Right renal cortex interstitium (tissue), 3 donors: ENCODE results near the gene ADCY1. TPM values are rescaled to one million over a fixed set of nuclear protein-coding genes. Genes with fewer than 3 reads are reported as not detected.

Experiments
- DNase-seq, 3 donors: peaks; one replicate each; pipeline ENCODE4 v3.0.0-alpha.2; 2013; ENCODE audit warnings: low read depth in 3 of 3, low spot score in 2 of 3
- polyA plus RNA-seq, 3 donors: library from polyadenylated mRNA; unstranded; fragments of 120-200 nt; gene quantifications; one replicate each; pipeline ENCODE4 v1.2.1, GENCODE V29; 2013; ENCODE audit not compliant: insufficient read length in 3 of 3

Gene ADCY1
- polyA plus RNA-seq, 3 donors: 2.8 to 3.8 (median 3.0) TPM

DNA sequence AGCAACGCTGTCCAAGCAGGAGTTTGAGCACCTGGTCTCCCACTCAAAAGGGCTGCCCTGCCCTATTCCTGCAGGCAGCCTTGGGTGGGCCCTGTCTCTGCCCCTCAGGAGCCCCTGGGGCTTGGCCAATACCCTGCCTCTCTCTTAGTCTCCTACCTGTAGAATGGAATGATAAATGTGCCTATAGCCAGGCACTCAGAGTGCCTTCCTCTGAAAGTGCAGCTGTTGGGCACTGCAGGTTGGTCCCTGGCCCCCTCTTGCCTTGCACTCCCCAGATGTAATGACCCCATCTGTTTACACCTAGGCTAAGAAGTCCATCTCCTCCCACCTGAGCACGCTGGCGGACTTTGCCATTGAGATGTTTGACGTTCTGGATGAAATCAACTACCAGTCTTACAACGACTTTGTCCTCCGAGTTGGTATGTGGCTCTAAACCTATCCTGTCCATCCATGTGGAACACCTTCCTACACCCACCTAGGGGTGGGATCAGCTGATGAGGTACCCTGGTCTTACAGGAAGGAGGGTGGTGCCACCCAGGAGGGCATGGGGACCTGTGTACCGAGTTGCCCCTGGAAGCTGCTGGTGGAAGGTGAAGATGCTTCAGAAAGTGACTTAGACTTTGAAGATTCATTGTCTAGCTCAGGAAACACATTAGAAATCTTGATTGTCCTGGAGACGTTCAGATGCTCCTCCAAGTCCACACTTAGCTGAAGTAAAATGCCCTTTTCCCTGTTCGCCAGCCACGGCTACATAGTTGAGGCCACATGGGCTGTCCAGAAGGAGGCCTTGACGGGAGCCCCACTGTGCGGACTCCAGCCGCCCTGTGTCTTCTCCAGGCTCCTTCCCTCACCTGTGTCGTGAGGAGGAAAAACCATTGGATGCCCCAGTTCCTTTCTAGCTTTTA, 134.1 kb downstream of the ADCY1 start:
- DNase-seq: no peak

DNA sequence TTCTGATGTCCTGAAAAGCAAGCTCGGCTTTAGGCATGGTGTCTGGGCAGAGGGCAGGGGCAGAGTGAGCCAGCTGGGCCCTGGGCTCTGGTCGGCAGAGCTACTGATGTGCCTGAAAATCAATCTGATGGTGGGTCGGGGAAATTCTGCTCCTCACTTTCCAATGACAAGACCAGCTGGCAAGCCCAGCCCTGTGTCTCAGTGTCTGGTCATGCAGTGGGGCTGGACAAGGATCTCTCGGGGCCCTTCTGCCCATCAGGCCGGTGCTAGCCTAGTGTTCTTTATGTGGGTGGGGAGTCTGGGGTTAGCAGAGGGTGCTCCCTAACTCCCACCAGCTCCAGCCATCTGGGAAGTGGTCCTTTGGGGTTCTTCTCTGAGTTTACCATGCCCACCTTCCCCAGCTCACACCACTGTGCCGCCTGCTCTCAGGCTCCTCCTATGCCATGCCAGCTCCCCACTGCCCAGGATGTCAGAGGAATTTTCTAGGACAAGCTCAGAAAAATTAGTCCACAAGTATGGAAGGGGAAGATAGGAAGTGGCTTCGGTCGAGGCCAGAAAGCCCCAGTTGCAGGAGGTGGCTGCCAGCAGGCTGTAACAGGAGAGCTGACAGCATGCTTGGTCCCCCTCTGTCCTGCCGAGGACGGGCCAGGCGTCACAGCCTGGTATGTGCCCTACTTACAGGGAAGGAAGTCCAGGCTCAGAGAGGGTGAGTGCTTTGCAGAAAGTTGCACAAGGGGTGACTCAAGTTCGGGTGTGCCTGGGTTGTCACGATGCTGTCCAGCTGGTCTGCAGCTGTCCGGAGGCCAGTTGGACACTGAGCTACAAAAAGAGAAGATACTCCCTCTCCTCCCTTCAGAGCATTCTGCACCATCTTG, 135.2 kb downstream of the ADCY1 start:
- DNase-seq: peak in 2 of 3 donors; percentile 2 to 4

DNA sequence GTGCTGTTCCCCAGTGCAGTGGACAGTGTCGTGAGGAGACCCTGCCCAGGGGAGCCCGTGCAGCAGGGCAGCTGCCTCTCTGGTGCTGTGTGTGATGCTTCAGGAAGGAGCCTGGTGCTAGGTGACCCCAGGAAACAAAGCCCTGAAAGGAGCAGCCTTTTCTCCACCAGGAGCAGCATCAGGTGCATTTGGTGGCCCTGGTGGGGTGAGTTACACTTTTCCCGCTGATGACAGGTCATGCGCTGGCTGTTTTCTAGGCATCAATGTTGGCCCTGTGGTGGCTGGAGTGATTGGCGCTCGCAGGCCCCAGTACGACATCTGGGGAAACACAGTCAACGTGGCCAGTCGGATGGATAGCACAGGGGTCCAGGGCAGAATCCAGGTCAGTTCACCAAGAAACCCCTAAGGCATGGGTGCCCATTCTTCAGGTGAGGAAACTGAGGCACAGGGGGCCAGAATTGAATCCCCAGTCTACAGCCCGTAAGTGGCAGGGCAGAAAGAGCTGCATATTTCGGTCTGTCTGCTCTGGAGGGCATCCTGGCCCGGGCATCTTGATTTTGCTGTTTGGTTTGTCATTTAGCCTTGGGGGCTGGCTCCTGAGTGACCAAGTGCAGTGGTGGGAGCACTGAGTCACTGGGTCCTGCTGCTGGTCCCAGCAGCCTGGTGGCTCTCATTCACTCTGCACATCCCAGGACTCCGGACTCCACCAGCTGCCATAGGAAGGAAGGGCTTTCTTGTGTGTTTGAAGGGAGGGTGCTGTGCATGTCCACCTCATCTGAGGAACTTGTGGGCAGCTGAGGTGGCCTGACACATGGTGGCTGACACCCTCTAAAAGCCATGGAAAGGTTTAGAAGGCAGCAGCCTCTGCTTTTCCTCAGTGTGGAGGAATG, 136.3 kb downstream of the ADCY1 start:
- DNase-seq: no peak

DNA sequence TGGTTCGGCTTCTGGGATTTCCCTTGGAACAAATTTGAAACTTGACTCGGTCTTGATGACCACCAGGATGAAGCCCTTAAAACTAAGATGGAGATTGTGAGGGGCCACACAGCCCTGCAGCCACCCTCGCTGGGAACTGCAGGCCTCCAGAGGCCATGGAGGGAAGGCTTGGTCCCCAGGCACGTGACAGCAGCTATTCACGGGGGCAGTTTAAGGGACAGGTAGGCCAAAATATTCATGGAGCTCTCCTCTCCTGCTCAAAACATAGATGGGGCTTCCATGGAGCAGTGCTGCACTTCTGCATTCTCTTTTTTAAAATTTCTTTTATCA, 137.0 kb downstream of the ADCY1 start:
- DNase-seq: no peak

DNA sequence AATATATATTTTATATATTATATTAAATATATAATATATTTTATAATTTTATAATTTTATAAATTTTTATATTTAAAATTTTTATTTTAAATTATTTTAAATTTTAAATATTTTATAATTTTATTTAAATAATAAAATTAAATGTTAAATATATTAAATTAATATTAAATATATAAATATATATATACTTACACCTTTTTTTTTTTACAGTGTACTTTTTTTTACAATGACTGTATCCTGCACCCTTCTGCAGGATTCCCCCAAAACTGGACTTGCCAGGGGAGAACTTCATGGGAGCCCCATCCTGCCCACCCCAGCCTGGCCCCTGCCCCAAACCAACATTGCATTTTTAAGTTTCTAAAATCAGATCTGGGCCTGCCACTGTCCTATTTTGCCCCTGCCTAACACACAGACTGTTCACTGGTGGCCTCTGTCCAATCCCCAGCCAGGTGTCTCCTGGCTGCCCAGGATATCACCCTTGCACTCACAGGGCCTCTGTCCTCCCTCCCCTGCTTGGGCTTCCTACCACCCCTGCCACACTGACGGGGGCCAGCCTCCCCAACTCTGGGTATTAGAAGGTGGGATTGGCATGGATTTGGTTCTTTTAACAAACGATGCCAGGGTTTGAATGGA, 138.0 kb downstream of the ADCY1 start:
- DNase-seq: no peak

DNA sequence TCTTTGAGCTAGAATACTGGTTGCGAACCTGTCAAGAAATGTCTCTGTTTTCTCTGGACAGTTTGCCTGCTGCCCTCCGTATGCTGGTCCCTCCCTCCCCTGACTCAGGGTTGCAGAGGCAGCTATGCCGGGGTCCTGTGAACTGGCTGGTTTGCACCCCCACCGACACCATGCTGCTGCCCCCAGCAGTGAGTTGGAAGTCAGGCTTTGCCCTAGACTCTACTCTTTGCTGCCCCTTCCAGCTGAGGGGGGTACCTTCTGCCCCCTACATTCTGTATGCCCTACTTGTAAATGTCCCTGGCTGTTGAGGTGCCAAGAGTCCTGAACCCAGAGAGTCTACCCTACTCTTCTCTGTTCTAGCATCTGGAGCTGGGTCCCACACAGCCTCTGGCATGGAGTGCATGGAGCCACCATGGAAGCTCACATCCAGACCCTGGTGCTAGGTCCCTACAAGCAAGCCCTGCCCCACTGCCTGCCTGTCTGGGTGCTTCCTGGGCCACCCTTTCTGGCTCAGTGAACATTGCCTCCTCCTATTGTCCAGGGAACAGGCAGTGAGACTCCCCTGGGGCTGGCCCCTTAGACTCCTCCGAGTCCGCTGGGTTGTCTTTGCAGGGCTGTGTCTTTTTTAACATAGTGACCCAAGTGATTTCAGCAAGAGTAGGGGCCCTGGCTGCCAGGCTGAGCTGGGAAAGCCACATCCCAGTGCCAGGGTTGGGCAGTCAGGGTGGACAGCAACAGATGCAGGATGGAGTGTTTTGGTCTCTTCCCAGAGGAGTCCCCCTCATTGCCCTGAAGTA, 138.9 kb downstream of the ADCY1 start:
- no peak for DNase-seq

DNA sequence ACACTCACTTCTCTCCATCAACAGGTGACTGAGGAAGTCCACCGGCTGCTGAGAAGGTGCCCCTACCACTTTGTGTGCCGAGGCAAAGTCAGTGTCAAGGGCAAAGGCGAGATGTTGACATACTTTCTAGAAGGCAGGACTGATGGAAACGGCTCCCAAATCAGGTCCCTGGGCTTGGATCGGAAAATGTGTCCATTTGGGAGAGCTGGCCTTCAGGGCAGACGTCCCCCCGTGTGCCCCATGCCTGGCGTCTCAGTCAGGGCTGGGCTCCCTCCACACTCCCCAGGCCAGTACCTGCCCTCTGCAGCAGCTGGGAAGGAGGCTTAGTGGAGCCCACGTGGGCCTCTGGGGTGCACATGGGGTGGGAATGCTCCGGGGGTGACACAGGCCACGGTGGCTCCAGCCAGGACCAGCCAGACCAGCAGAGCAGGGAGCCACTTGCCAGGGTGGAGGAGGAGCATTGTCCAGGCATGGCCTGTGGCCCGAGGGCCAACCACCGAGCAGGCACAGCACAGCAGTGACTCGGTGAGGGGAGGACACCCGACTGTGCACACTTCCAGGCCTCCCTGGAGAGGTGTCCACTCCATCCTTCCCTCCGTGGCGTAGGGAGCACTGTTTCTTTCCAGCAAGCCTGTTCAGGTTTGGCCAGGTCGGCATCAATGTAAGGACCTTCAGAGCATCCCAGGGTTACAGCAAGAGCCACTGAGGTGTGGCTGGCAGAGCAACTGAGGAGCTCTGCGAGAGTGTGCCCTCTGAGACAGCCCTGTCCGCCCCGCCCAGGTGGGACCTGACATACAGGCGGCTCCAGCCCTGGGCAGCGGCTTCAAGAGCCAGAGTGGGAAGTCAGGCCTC, 139.7 kb downstream of the ADCY1 start:
- DNase-seq: no peak

DNA sequence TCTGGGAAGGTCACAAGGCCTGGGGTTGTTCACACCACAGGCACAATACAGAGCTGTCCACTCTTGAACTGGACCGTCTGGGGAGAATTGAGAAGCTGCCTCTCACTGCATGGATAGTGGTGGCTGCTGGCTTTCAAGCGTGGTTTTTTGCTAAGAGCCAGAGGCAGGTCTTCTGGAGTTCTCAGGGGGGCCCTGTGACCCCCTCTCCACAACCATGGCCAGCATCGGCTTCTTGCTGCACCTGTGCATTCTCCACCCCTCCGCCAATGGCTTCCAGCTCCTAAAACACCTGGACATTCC, 140.3 kb downstream of the ADCY1 start:
- DNase-seq: no peak

DNA sequence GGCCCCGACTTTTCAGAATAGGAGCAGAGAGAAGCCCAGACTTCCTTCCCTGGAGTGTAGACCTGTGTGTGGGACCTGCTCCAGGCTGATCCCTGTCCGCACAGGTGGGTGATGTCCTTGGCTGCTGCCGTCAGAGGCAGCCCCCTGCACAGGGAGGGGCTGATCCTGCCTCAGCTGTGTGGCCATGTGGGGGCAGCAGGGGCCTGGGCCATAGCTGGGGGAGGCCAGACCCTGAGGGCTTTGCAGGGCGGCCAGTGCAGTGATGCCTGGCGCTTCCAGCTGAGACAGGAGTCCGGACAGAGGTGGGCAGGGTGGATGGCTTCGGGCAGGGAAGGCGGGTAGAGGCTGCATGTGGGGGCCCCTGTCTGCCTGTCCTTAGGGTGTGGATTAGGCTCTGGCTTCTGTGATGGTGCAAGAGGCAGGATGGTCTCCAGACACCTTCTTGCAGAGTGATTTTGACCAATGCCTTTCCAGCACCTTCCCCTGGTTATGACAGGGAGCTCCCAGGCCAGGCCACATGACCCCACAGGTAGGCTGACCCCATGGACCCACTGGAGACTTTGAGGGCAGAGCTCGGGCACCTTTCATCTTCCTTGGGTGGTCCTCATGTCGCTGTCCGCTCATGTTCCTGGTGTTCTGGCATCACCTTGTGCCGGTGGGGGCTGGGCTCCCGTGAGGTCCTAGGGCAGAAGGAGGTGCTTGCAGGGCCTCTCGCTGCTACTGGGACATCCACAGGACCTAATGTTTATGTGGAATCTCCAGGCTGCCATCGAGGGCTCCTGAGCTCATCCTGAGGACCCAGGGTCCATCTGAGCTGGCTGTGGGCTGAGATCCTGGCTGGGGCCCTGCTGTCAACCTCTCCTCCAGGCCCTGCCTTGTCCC, 141.5 kb downstream of the ADCY1 start:
- DNase-seq: no peak

DNA sequence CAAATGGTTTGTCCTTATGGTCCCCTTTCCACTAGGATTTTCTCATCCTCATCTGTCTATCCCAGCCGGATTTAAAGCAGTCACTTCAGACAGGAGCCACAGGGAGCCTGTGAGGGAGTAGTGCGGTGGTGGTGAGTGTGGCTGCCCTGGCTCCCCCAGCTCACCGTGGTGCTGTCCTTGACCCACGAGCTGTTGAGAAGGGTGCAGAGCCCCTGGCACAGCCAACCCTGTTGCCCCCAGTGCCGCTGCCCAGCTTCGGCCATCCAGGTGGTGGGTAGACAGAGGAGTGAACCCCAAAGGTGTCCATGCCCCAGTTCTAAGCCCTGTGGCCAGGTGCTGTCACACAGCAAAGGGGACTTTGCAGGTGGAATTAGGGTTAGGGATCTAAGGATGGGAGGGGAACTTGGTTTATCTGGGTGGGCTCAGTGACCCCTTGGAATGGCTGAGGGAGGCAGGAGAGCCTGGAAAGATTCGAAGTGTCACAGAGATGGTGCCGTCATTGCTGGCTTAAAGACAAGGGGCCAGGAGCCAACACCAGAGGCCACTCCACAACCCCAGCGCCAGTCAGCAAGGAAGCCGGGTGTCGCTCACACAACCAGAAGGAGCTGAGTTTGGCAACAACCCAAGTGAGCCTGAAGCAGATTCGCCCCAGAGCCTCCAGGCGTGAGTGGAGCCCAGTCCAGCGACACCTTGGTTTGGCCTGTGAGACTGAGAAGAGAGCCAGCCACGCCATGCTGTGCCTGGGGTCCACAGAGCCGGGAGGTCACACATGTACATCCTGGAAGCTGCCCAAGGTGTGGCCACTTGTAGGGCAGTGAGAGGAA, 142.4 kb downstream of the ADCY1 start:
- no peak for DNase-seq

DNA sequence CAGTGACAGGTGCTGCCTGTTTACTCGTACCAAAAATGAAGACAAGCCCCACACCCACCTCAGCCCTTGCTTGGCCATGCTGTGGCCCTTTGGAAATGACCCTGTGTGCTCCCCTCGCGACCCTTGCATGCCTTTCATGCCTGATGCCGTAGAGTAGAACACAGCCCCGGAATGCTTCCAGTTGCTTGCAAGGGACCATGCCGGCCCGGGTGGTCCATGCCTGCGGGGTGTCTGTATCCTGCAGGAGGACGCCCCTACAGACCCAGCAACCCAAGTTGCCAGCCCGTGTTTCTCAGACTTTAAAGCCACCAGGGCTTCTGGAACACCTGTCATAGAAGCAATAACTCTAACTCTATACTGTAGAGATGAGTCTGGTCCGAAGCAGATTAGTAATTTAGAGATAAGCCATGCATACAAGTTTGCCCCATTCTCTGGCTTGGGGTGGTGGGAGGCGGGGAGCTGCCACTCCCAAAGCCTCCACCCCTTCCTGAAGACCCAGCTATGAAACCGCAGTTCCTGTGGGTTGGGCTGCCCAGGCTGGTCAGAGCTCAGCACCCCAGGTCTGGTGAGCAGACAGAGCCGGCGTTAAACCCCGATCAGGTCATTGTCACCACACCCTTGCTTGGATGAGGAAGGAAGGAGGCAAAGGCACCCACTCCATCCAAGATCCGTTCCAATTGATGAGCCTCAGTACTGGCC, 143.5 kb downstream of the ADCY1 start:
- DNase-seq: no peak

DNA sequence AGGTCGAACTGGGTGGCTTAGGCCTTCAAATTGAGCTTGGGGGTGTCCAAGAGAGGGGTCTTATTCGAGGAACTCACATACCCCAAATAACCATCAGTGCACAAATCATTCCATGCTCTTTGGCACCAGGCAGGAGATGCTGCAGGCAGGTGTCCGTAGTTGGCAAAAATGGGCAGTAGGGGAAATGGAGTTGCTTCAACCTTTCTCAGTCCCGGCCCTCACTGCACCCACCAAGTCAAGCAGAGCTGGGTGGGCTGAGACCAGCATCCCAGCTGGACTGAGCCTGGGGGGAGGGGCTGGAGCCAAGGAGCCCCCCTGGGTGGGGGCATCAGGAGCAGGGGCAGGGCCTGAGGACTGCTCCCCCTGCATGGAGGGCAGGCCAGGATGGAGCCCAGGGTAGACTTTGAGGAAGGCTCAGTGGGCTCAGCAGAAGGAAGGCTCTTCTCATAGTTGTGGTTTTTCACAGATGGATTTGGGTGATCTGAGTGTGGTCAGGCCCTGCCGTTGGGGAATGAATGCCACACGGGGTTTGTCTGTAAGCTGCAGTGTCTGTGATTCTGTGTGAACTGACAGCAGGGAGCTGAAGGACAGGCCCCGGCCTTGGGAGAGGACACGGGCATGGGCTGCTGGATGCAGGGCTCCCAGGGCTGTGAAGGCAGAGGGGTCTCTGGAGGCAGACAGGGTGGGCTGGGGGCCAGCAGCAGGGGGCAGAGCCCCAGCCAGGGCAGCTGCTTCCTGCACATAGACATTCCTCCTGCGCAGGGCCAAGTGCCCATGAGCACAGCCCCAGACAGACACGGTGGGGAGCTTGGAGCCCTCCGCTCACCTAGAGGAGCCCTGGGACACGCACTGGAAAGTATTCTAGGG, 144.5 kb downstream of the ADCY1 start:
- no peak for DNase-seq

DNA sequence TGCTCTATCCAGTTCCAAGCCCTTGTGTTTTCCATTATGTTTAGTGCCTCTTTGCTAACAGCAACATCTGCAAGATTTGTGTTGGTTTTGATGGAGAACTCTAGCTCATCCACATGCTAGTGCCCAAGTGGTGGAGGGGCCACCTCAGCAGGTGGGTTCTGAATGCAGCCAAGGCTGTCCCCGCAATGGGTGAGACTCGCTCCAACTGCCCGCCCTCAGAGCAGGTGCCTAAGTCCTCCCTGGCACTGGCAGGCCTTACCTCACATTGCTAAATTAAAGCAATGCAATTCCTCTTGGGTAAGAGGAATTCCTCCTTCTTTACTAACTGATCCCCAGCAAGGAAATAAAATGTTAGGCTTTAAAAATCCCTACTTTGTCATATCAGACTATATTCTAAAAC, 146.8 kb downstream of the ADCY1 start:
- no peak for DNase-seq

DNA sequence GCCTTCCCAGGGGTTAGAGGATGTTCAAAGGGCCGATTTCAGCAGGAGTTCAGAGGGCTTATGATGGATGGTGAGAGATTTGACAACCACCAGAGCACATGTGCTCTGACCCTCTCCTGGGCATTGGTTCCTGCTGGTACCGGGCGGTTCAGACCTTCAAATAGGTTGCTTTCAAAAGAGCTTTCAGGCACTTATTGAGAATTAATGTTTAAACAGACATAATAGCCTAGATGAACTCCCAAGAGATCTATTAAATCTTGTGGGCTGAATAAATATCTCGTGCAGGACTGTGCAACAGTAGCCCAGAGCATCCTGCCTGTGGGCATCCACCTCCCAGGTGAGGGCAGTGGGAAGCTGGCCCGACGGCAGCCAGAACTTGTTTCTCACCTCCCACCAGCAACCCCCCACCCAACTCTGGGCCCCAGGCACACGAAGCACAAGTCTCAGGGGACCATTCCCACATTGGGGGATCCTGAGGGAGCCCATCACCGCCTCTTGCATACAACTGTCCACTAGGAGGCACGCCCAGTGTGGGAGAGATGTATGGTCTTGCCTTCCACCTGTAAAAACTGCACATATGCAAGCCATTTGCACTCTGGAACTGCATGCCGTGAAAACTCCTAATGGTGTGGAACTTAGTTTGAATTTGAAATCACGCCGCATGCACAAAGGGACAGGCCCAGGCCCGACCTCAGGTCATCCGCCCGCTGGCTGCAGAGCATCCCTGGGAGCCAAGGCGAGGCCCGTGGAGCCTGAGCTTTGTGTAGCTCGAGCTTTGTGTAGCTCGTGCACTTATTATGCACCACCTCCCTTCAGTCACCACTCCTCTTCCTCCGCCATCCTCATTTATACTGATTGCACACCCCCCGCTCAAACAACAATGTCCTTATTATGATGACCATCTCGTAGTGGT, 147.8 kb downstream of the ADCY1 start:
- DNase-seq: no peak
